Parathyroid adenoma (tissue), 2 donors: ENCODE measurements around the gene CEP164.

ENCODE experiments used
- H2AFZ ChIP-seq: fragments of 300-600 bp; sonication (generic); one replicate; pipeline ENCODE4 v1.7.0; 2017; ENCODE audit warnings: antibody characterized with exemption, mild to moderate bottlenecking
- H3K27ac ChIP-seq: fragments of 300-600 bp; sonication (generic); one replicate; pipeline ENCODE4 v1.7.0; 2017
- H3K27me3 ChIP-seq: fragments of 300-600 bp; sonication (generic); one replicate; pipeline ENCODE4 v1.7.0; 2017; ENCODE audit warnings: low read length; ENCODE audit not compliant: control insufficient read depth, insufficient read depth
- H3K36me3 ChIP-seq: fragments of 300-600 bp; sonication (generic); one replicate; pipeline ENCODE4 v1.7.0; 2017; ENCODE audit warnings: low read length; ENCODE audit not compliant: control insufficient read depth, insufficient read depth
- H3K4me1 ChIP-seq: fragments of 300-600 bp; sonication (generic); one replicate; pipeline ENCODE4 v1.7.0; 2017; ENCODE audit warnings: control low read depth
- H3K4me2 ChIP-seq: fragments of 300-600 bp; sonication (generic); one replicate; pipeline ENCODE4 v1.7.0; 2017; ENCODE audit warnings: low read length
- H3K4me3 ChIP-seq: fragments of 300-600 bp; sonication (generic); one replicate; pipeline ENCODE4 v1.7.0; 2017; ENCODE audit warnings: low read depth, low read length
- H3K79me2 ChIP-seq: fragments of 300-600 bp; sonication (generic); one replicate; pipeline ENCODE4 v1.7.0; 2017; ENCODE audit warnings: control low read depth
- H3K9ac ChIP-seq: fragments of 300-600 bp; sonication (generic); one replicate; pipeline ENCODE4 v1.7.0; 2017; ENCODE audit warnings: mild to moderate bottlenecking
- H3K9me3 ChIP-seq: fragments of 300-600 bp; sonication (generic); one replicate; pipeline ENCODE4 v1.7.0; 2017; ENCODE audit warnings: low read length; ENCODE audit not compliant: control insufficient read depth
- CTCF ChIP-seq: fragments of 300-600 bp; sonication (generic); IDR thresholded peaks from one replicate; pipeline ENCODE4 v1.7.0; 2017; ENCODE audit warnings: antibody characterized with exemption, mild to moderate bottlenecking
- donor health status: primary hyperparathyroidism.

CEP164 gene

DNA sequence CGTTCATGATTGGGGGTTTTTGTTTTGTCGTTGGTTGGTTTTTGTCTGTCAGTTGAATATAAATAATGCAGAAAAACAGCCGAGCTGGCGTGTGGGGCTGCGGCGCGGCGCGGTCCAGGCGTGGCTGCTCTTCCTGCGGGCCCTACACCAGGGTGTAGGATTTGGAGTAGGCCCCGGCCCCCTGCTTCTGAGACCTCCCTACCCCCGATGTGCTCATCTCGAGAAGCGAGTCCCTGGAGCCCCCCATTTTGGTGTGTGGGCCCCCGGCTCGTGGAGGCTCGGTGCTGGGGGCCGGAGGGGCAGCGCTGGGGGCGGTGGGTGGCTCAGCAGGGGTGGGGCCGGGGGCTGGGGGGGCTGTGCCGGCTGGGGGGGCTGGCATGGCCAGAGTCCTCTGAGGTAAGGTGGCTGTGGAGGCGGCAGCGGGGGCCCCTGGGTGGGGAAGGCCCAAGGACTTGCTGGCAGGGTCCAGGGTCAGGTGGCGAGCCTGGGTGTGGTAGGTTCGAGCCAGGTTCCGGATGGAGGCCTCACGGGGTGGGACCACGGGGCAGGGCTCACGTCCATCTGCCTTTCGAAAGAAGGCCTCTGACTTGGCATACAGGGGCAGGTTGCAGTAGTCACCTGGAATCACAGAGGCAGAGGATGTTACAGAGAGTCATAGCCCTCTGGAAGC lies 100.7 kb downstream of the CEP164 start:
- no peaks in the 10 kb centered on the region for H3K79me2 ChIP-seq
- no peak overlapping the region for H2AFZ ChIP-seq
- H3K36me3 ChIP-seq = no peaks in the 10 kb centered on the region
- no peak for TF ChIP-seq CTCF
- no peak overlapping the region for H3K27ac ChIP-seq
- no peak overlapping the region for H3K4me3 ChIP-seq
- no peak overlapping the region for H3K4me2 ChIP-seq
- no peaks in the 10 kb centered on the region for H3K27me3 ChIP-seq
- no peaks in the 10 kb centered on the region for H3K4me1 ChIP-seq
- H3K9ac ChIP-seq = no peak overlapping the region
- no peaks in the 10 kb centered on the region for H3K9me3 ChIP-seq

GRCh38 chr11:117428856-117429229 lies 101.2 kb downstream of the CEP164 start:
- H3K9ac ChIP-seq = no peak overlapping the region
- TF ChIP-seq CTCF = no peak
- H3K4me1 ChIP-seq = no peaks in the 10 kb centered on the region
- H3K79me2 ChIP-seq = no peaks in the 10 kb centered on the region
- no peak overlapping the region for H2AFZ ChIP-seq
- H3K27ac ChIP-seq = no peak overlapping the region
- no peak overlapping the region for H3K4me3 ChIP-seq
- H3K27me3 ChIP-seq = no peaks in the 10 kb centered on the region
- H3K9me3 ChIP-seq = no peaks in the 10 kb centered on the region
- no peaks in the 10 kb centered on the region for H3K36me3 ChIP-seq
- no peak overlapping the region for H3K4me2 ChIP-seq

DNA sequence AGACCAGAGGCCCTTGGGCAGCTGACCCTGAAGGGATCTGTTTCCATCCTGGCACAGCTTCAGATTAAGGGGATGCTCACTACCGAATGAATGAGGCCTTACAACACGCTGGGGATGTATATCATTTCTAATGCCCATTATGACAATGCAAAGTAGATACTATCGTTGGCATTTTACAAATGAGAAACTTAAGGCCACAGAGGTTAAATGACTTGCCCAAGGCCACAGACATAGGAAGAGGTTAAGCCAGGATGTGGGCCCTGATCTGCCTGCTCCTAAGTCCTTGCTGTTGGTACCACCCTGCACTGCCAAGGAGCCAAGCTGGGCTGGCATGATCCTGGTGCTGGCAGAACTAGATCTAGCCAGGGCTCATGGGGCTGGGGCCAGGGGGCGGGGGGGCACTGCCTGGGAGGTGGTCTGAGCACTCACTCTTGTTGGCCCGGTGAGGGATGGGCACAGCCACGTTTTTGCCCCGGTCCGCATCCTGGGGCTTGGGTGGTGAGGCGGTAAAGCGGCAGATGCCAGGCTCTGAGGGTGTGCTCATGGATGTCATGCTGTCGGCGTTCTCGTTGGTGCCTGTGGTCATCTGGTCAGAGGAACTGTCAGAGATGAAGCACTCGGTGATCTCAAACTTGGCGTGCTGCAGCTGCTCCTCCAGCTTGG lies 102.8 kb downstream of the CEP164 start:
- Histone ChIP-seq H3K27ac (no peak overlapping the region), H3K27me3 (no peaks in the 10 kb centered on the region), H3K4me3 (no peak overlapping the region), H2AFZ (no peak overlapping the region), H3K79me2 (no peaks in the 10 kb centered on the region), H3K4me2 (no peak overlapping the region), H3K4me1 (no peaks in the 10 kb centered on the region), H3K9ac (no peak overlapping the region), H3K36me3 (no peaks in the 10 kb centered on the region), H3K9me3 (no peaks in the 10 kb centered on the region)
- TF ChIP-seq CTCF = no peak

DNA sequence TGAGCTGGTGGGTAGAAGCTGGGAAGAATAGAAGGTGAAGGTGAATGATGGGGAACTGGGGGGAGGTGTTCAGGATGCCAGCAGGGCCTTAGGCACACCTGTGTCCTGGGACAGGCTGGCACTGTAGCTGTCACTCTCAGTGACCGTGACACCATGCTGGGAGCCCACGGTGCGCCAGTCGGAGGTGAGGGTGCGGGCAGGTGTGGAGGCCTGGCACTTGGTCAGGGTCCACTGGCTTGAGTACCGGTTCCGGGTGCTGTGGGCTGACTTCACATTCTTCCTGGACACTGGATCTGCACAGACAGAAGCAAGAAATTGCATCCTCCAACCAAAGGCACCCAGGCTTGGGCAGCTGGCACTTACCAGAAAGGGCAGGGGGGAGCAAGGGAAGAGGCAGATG lies 103.8 kb downstream of the CEP164 start:
- H3K9ac ChIP-seq = no peak overlapping the region
- no peak overlapping the region for H3K27ac ChIP-seq
- no peaks in the 10 kb centered on the region for H3K27me3 ChIP-seq
- H3K79me2 ChIP-seq = no peaks in the 10 kb centered on the region
- H3K4me3 ChIP-seq = no peak overlapping the region
- no peak overlapping the region for H2AFZ ChIP-seq
- no peaks in the 10 kb centered on the region for H3K36me3 ChIP-seq
- no peaks in the 10 kb centered on the region for H3K9me3 ChIP-seq
- H3K4me2 ChIP-seq = no peak overlapping the region
- TF ChIP-seq CTCF = no peak
- no peaks in the 10 kb centered on the region for H3K4me1 ChIP-seq

- no peak overlapping the region for H3K4me2 ChIP-seq
- H3K36me3 ChIP-seq = no peaks in the 10 kb centered on the region
- no peak overlapping the region for H3K27ac ChIP-seq
- H3K9me3 ChIP-seq = no peaks in the 10 kb centered on the region
- no peaks in the 10 kb centered on the region for H3K27me3 ChIP-seq
- no peak overlapping the region for H2AFZ ChIP-seq
- no peak overlapping the region for H3K4me3 ChIP-seq
- H3K9ac ChIP-seq = no peak overlapping the region
- H3K4me1 ChIP-seq = no peaks in the 10 kb centered on the region
- H3K79me2 ChIP-seq = no peaks in the 10 kb centered on the region
- no peak for TF ChIP-seq CTCF
These were observed 106.1 kb downstream of the CEP164 start for GRCh38 chr11:117433717-117434116.
